ENCODE data around the gene VOPP1. TPM values are rescaled to one million over a fixed set of nuclear protein-coding genes. Genes with fewer than 3 reads are reported as not detected.

Gene VOPP1
- total and polyA plus RNA-seq, 9 of the 15 experiments (the other 6 are each of a cell fraction or from before 2014, with no cell fraction given): 8.2 to 45.8 (median 31.2) TPM

DNA sequence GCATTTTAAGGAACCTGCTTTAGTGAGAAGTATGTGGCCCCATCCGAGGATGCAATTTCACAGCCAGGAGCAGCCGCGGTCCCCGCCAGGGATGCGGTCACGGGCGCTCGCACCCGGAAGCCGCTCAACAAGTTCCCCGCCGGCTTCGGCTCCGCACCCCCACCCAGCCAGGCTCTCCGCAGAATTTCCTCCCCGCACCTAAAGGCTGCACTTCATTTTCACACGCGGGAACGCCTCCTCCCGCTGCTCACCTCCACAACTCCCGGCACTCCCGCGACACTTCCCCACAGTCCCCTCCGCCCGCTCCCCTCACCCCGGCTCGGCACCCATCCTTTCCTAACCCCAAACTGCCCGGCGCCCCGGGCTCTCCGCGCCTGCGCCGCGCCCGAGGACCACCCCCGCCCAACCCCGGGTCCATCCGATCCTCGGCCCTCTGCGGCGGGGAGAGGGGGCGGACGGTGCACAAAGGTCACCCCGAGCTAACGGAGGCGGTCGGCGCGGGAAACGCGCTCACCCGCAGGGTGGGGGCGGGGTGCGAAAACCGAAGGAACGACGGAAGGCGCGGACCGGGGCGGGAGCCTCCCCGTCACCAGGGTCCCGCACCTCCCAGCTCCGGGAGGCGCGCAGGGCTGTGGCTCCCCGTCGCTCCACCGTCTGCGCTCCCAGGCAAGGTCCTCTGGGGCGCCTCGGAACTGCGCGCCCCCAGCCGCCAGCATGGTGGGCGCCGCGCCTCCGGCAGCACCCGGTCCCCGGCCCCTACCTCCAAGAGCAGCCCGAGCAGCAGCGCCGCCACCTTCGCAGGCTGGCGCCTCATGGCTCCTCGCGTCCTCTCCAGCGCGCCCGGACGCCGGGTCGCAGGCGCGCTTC, 558 bp downstream of the VOPP1 start (continued):
- TF ChIP-seq, protein P1, sequence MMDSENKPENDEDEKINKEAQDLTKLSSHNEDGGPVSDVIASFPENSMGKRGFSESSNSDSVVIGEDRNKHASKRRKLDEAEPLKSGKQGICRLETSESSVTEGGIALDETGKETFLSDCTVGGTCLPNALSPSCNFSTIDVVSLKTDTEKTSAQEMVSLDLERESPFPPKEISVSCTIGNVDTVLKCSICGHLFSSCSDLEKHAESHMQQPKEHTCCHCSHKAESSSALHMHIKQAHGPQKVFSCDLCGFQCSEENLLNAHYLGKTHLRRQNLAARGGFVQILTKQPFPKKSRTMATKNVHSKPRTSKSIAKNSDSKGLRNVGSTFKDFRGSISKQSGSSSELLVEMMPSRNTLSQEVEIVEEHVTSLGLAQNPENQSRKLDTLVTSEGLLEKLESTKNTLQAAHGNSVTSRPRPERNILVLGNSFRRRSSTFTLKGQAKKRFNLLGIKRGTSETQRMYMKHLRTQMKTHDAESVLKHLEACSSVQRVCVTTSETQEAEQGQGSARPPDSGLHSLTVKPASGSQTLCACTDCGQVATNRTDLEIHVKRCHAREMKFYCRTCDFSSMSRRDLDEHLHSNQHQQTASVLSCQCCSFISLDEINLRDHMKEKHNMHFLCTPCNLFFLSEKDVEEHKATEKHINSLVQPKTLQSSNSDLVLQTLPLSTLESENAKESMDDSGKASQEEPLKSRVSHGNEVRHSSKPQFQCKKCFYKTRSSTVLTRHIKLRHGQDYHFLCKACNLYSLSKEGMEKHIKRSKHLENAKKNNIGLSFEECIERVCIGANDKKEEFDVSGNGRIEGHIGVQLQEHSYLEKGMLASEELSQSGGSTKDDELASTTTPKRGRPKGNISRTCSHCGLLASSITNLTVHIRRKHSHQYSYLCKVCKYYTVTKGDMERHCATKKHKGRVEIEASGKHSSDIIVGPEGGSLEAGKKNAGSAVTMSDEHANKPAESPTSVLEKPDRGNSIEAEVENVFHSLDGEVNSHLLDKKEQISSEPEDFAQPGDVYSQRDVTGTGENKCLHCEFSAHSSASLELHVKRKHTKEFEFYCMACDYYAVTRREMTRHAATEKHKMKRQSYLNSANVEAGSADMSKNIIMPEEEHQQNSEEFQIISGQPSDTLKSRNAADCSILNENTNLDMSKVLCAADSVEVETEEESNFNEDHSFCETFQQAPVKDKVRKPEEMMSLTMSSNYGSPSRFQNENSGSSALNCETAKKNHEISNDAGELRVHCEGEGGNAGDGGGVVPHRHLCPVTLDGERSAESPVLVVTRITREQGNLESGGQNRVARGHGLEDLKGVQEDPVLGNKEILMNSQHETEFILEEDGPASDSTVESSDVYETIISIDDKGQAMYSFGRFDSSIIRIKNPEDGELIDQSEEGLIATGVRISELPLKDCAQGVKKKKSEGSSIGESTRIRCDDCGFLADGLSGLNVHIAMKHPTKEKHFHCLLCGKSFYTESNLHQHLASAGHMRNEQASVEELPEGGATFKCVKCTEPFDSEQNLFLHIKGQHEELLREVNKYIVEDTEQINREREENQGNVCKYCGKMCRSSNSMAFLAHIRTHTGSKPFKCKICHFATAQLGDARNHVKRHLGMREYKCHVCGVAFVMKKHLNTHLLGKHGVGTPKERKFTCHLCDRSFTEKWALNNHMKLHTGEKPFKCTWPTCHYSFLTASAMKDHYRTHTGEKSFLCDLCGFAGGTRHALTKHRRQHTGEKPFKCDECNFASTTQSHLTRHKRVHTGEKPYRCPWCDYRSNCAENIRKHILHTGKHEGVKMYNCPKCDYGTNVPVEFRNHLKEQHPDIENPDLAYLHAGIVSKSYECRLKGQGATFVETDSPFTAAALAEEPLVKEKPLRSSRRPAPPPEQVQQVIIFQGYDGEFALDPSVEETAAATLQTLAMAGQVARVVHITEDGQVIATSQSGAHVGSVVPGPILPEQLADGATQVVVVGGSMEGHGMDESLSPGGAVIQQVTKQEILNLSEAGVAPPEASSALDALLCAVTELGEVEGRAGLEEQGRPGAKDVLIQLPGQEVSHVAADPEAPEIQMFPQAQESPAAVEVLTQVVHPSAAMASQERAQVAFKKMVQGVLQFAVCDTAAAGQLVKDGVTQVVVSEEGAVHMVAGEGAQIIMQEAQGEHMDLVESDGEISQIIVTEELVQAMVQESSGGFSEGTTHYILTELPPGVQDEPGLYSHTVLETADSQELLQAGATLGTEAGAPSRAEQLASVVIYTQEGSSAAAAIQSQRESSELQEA (IDR thresholded peaks at IDR 0.05; ENCODE audit: low read depth): peak; percentile 75
- TF ChIP-seq KLF6 (CRISPR knock-in tag; IDR thresholded peaks at IDR 0.05; ENCODE audit: borderline replicate concordance): no peak
- no peak for TF ChIP-seq HMG20B (CRISPR knock-in tag; IDR thresholded peaks at IDR 0.05)
- no peak for TF ChIP-seq RFX1 (IDR thresholded peaks at IDR 0.05)
- TF ChIP-seq ZNF165 (CRISPR knock-in tag; IDR thresholded peaks at IDR 0.05; ENCODE audit: borderline replicate concordance): no peak
- TF ChIP-seq NCOA6 (IDR thresholded peaks at IDR 0.05): peak; percentile 44; the same call in 1 of the 2 replicates
- 0 out of 2 replicates have a peak, but pooled peaks have one; percentile 47 for TF ChIP-seq ZBTB7A (IDR thresholded peaks at IDR 0.05; ENCODE audit: borderline replicate concordance, control insufficient read depth, low read depth, low read length)
- TF ChIP-seq, protein P2, sequence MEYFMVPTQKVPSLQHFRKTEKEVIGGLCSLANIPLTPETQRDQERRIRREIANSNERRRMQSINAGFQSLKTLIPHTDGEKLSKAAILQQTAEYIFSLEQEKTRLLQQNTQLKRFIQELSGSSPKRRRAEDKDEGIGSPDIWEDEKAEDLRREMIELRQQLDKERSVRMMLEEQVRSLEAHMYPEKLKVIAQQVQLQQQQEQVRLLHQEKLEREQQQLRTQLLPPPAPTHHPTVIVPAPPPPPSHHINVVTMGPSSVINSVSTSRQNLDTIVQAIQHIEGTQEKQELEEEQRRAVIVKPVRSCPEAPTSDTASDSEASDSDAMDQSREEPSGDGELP (CRISPR knock-in tag; IDR thresholded peaks at IDR 0.05; ENCODE audit: borderline replicate concordance): peak; percentile 7; the same call in 1 of the 2 replicates
- no peak for TF ChIP-seq CBX5 (IDR thresholded peaks at IDR 0.05; ENCODE audit: borderline replicate concordance, low read depth)
- TF ChIP-seq ZNF444 (CRISPR knock-in tag; IDR thresholded peaks at IDR 0.05): no peak
- no peak for TF ChIP-seq DIDO1 (tag; IDR thresholded peaks at IDR 0.05; ENCODE audit: low read depth)
